TTC549 (cell line): ENCODE data around the gene AKR1B15.
"Not testable (repeated sequence)": the region's sequence is repeated elsewhere in the genome, so short reads cannot be mapped to it uniquely, and the experiment has no call there.

Experiments used
- FAIRE-seq: peaks from 2 replicates; lab custom pipeline; 2012; peaks lifted over from hg19 to GRCh38; lab: Jason Lieb, UNC

AKR1B15 gene

GRCh38 chr7:134548877-134549276, at the start of gene AKR1B15:
Gene AKR1B15, plus strand, starts transcription at chr7:134549110. Its CDS starts 15,510 bp downstream, at chr7:134564620.
- FAIRE-seq = no peak

GRCh38 chr7:134500406-134500805, 48.5 kb upstream of the AKR1B15 start:
- FAIRE-seq = no peak

- FAIRE-seq = no peak
These were observed 47.9 kb upstream of the AKR1B15 start for GRCh38 chr7:134500982-134501381.

GRCh38 chr7:134502463-134503371, 46.2 kb upstream of the AKR1B15 start:
- peak; percentile 69 for FAIRE-seq

- no peak for FAIRE-seq
These were observed 44.2 kb upstream of the AKR1B15 start for GRCh38 chr7:134504660-134505164.

- no peak for FAIRE-seq
These were observed 43.1 kb upstream of the AKR1B15 start for GRCh38 chr7:134505856-134506255.

- no peak for FAIRE-seq
These were observed 39.9 kb upstream of the AKR1B15 start for GRCh38 chr7:134509010-134509409.

GRCh38 chr7:134510646-134511045, 38.3 kb upstream of the AKR1B15 start:
- no peak for FAIRE-seq

GRCh38 chr7:134512271-134512670, 36.6 kb upstream of the AKR1B15 start:
- no peak for FAIRE-seq

- FAIRE-seq = no peak
These were observed 35.6 kb upstream of the AKR1B15 start for GRCh38 chr7:134513169-134513752.

GRCh38 chr7:134514106-134514505, 34.8 kb upstream of the AKR1B15 start:
- no peak for FAIRE-seq

- no peak for FAIRE-seq
These were observed 34.2 kb upstream of the AKR1B15 start for GRCh38 chr7:134514663-134515062.

GRCh38 chr7:134515569-134516468, 33.1 kb upstream of the AKR1B15 start:
- FAIRE-seq = no peak

GRCh38 chr7:134520130-134520529, 28.8 kb upstream of the AKR1B15 start:
- FAIRE-seq = no peak

GRCh38 chr7:134522601-134523000, 26.3 kb upstream of the AKR1B15 start:
- FAIRE-seq = no peak

GRCh38 chr7:134525449-134525848, 23.5 kb upstream of the AKR1B15 start:
- not testable (repeated sequence) for FAIRE-seq

- FAIRE-seq = not testable (repeated sequence)
These were observed 22.2 kb upstream of the AKR1B15 start for GRCh38 chr7:134526552-134527248.

- FAIRE-seq = no peak
These were observed 20.9 kb upstream of the AKR1B15 start for GRCh38 chr7:134527979-134528371.

- FAIRE-seq = no peak
These were observed 20.2 kb upstream of the AKR1B15 start for GRCh38 chr7:134528749-134529148.

- FAIRE-seq = no peak
These were observed 18.4 kb upstream of the AKR1B15 start for GRCh38 chr7:134530460-134530859.

- FAIRE-seq = no peak
These were observed 16.5 kb upstream of the AKR1B15 start for GRCh38 chr7:134532180-134532953.
